ENCODE data around the gene LRMDA.

GRCh38 chr10:75801121-75801520 lies 369.7 kb downstream of the LRMDA start:
- TF ChIP-seq, protein P1, sequence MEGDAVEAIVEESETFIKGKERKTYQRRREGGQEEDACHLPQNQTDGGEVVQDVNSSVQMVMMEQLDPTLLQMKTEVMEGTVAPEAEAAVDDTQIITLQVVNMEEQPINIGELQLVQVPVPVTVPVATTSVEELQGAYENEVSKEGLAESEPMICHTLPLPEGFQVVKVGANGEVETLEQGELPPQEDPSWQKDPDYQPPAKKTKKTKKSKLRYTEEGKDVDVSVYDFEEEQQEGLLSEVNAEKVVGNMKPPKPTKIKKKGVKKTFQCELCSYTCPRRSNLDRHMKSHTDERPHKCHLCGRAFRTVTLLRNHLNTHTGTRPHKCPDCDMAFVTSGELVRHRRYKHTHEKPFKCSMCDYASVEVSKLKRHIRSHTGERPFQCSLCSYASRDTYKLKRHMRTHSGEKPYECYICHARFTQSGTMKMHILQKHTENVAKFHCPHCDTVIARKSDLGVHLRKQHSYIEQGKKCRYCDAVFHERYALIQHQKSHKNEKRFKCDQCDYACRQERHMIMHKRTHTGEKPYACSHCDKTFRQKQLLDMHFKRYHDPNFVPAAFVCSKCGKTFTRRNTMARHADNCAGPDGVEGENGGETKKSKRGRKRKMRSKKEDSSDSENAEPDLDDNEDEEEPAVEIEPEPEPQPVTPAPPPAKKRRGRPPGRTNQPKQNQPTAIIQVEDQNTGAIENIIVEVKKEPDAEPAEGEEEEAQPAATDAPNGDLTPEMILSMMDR (IDR thresholded peaks at IDR 0.05), result no peak
- no peak for TF ChIP-seq EZH2 (IDR thresholded peaks at IDR 0.05; ENCODE audit: borderline replicate concordance, insufficient read depth, low read depth, low read length, poor library complexity, severe bottlenecking)
